Stimulated activated CD8-positive, alpha-beta memory T cell treated with anti-CD3 and anti-CD28 coated beads, Interleukin-12 subunit alpha, Interleukin-12 subunit beta, amount 100 ng/mL, for 24 hours (primary cell): ENCODE data around the gene RIN3.
A peak's percentile ranks its signal among the peaks of the same experiment; 100 is the strongest.

ENCODE experiments used
- DNase-seq: peaks from one replicate; pipeline ENCODE4 v3.0.0-alpha.2; 2020; ENCODE audit errors: extremely low read depth

RIN3 gene

DNA sequence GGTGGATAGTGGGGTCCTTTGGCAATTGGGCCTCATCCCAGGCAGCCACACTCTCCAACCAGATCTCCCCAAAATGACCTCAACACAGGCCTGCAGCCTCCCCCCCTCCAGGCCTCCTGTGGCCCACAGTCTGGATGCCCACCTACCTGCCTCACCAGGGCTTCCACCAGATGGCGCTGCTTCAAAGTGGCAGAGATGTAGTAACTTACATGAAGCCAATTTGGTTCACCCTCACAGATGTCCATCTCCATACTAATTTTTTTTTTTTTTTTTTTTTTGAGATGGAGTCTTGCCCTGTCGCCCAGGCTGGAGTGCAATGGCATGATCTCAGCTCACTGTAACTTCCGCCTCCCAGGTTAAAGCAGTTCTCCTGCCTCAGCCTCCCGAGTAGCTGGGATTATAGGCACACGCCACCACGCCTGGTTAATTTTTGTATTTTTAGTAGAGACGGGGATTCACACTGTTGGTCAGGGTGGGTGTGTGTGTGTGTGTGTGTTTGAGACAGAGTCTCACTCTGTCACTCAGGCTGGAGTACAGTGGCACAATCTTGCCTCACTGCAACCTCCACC lies 201.2 kb downstream of the RIN3 start:
- peak; percentile 41 for DNase-seq

- DNase-seq: no peak
These were observed 202.6 kb downstream of the RIN3 start for GRCh38 chr14:92716131-92716530.

DNA sequence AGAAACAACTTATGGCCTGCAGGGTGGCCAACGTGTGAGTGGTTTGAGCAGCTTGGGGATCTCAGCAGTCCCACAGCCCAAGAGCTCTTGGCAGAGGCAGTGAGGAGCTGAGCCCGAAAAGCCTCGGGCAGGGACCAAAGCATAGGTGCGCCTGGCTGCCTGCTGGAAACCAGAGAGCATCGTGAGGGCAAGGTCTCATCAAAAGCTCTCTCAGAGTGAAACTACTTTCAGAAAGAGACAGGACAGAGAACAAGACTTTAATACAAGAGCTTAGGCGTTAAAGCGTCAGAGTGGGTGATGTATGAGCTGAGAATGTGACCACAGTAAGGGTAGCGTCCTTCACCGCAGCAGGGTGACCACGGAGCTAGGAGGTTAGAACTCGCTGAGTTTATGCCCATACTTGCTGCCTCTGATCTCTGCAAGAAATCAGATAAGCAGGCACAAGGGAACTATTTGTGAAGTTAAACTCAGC lies 204.0 kb downstream of the RIN3 start:
- no peak for DNase-seq

GRCh38 chr14:92718664-92719063 lies 205.1 kb downstream of the RIN3 start:
- DNase-seq: no peak

- no peak for DNase-seq
These were observed 205.8 kb downstream of the RIN3 start for GRCh38 chr14:92719421-92719820.

DNA sequence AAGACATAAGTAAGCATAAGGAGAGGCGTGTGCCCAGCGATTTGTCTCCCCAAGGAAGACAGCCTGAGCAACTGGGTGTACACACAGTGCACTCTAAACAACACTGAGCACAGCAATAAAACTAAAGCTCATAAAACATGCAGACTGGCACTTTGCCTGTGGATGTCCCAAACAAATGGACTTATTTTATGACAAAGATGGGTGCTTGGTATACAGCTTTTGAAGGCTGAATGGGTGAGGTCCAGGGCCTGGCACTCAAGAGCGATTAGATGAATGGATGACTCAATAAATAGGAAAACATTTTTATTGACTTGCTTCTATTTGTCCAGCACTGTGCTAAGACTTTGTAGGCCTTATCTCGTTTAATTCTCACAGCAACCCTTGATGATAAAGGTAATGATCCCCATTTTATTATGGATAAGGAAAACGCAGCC lies 206.3 kb downstream of the RIN3 start:
- no peak for DNase-seq

- DNase-seq: no peak
These were observed 211.1 kb downstream of the RIN3 start for GRCh38 chr14:92724516-92725340.

DNA sequence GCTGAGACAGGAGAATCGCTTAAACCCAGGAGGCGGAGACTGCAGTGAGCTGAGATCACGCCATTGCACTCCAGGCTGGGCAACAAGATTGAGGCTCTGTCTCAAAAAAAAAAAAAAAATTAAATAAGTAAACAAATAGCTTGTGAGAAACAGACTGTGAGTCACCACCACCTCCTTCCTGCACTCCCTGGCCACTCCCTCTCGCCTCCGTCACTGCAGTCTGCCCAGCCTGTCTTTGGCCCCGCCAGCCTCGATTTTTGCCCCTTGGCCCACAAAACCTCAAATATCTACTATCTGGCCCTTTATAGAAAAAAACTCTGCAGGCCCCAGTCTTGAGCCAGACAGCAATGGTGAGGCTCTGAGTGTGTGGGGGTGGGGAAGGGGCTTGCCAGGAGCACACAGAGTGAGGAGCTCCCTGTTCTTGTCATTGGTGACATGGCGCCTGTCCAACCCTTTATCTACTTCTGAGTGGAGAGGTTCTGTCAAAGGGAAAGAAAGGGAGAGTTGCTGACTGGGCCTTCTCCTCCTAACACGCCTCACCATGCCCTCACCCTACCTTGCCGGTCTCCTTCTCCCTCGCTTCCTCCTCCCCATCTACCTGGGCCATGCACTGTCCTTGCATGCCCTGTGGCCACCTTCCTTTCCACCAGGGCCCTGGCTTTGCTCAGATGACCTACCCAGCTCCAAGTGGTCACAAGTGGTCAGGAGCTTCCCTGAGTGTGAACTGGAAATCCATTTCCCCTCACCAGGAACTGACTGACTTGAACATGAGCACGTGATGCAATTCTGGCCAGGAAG lies 212.8 kb downstream of the RIN3 start:
- DNase-seq: no peak

GRCh38 chr14:92726933-92727262 lies 213.3 kb downstream of the RIN3 start:
- DNase-seq: no peak

DNA sequence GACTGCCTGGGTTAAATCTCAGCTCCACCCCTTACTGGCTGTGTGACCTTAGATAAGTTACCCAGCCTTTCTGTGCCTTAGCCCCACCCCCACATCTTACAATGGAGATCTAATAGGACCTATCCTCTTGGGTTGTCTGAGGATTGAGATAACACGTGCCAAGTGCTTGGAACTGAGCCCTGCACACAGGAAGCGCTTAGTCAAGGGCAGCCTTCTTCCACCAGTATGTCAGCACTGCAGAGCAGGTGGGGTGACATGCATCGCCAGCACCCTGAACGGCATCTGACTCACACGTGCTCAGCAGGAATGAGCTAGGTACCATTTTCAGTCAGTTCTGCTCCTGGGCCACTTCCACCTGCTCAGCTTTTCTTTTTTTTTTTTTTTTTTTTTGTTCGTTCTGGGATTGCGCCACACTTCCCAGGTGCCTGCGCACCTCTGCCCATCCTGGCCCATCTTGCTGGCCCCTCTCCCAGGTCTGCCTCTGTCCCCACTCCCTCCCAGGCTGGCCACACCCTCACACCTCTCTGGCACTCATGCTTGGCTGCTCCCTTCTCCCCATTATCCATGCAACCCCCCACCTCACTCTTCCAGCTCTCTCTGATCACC lies 215.3 kb downstream of the RIN3 start:
- no peak for DNase-seq

- DNase-seq: no peak
These were observed 216.2 kb downstream of the RIN3 start for GRCh38 chr14:92729634-92730358.

DNA sequence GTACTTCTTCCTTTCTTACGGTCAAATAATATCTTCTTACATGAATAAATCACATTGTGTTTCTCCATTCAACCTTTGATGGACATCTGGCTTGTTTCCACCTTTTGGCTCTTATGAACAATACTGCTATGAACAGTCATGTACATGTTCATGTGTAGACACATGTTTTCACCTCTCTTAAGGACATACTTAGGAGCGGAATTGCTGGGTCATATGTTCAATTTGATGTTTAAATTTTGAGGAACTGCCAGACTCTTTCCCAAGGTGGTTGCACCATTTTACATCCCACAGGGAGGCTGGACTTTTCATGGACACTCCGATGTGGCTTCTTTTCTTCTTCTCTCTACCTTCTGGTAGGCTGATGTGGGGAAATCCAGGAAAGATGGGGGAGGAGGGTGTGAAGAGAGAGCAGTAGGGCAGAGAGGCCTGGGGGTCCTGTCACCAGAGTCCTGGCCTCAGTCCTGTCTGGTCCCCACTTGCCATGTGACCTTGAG lies 218.1 kb downstream of the RIN3 start:
- no peak for DNase-seq

DNA sequence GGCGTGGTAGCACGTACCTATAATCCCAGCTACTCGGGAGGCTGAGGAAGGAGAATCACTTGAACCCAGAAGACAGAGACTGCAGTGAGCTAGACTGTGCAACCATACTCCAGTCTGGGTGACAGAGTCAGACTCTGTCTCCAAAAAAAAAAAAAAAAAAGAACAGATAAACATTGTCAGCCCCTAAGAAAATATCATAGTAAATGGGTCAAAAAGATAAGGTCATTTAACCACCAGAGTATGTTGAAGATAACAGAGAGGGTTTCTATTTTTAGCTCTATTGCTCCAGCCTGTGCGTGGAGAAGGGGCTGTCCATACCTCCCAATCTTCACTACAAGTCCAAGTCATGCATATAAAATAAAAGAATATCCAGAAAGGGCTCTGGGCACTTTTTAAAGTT lies 219.4 kb downstream of the RIN3 start:
- no peak for DNase-seq

DNA sequence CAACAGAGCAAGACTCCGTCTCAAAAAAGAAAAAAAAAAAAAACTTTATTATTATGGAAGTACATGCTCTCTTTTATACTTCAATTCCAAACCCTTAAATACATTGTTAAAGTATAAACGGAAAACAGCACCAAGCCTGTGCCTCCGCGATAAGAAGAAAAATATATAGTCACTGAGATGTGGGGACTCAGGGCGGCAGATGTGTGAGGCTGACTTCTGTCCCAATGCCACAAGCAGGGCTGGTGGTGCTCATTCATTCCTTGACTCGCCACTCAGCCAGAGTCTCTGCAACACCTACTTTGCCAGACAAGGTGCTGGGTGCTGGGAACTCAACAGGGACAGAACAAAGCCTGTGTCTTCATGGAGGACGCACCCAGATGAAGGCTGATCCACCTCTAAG lies 221.0 kb downstream of the RIN3 start:
- DNase-seq: no peak

DNA sequence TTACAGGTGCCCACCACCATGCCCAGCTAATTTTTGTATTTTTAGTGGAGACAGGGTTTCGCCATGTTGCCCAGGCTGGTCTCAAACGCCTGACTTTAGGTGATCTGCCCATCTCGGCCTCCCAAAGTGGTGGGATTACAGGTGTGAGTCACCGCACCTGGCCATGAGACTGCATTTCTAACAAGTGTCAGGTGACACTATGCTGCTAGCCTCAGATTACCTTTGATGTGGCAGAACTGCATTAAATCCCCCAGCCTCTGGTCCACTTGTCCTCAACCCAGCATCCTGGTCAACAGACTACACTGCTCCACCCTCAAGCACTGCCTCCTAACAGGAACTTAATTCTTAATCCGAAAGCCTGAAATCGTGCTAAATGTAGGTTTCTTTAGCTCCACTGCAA lies 221.8 kb downstream of the RIN3 start:
- no peak for DNase-seq

- no peak for DNase-seq
These were observed 223.6 kb downstream of the RIN3 start for GRCh38 chr14:92737206-92737605.

GRCh38 chr14:92737619-92738188 lies 224.1 kb downstream of the RIN3 start:
- no peak for DNase-seq
